ENCODE measurements around the gene MED31.

DNA sequence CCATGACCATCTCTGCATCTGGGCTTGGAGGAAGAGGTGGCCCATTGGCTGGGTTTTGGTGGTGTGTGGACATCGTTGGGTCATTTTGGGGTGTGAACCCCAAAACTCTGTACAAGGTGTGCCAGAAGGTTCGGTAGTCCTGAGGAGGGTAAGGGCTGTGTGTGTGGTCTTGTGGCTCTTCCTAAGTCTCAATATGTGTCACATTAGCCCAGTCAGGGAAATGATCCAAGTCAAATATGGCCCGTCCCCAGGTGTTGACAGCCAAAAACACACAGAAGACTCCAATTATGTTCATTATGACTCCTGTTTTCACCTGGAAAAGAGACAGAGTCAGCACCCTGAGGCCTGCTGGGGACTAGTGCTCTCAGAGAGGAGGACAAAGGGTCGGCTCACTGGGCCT lies 34.6 kb upstream of the MED31 start:
- TF ChIP-seq, protein P1, sequence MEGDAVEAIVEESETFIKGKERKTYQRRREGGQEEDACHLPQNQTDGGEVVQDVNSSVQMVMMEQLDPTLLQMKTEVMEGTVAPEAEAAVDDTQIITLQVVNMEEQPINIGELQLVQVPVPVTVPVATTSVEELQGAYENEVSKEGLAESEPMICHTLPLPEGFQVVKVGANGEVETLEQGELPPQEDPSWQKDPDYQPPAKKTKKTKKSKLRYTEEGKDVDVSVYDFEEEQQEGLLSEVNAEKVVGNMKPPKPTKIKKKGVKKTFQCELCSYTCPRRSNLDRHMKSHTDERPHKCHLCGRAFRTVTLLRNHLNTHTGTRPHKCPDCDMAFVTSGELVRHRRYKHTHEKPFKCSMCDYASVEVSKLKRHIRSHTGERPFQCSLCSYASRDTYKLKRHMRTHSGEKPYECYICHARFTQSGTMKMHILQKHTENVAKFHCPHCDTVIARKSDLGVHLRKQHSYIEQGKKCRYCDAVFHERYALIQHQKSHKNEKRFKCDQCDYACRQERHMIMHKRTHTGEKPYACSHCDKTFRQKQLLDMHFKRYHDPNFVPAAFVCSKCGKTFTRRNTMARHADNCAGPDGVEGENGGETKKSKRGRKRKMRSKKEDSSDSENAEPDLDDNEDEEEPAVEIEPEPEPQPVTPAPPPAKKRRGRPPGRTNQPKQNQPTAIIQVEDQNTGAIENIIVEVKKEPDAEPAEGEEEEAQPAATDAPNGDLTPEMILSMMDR (IDR thresholded peaks at IDR 0.05; ENCODE audit: insufficient read depth, low read depth, low read length): no peak
- no peak for TF ChIP-seq EZH2 (IDR thresholded peaks at IDR 0.05; ENCODE audit: insufficient read depth, low read length)

All from astrocyte (in vitro differentiated cells and primary cell).